Measurements from ENCODE around the gene MC3R.

The MC3R gene

GRCh38 chr20:56268536-56268935 lies 20.0 kb downstream of the MC3R start:
- no peak overlapping the region for H3K4me3 ChIP-seq (ENCODE audit: low read depth, low read length)
- DNase-seq (ENCODE audit: low read depth, low spot score): no peak
- in situ Hi-C loops (cut with HindIII; ENCODE audit: low sequenced_read_pairs): no loop called here
- TF ChIP-seq CTCF (IDR thresholded peaks at IDR 0.05; ENCODE audit: low read depth, low read length): no peak

GRCh38 chr20:56271974-56272373 lies 23.4 kb downstream of the MC3R start:
- H3K4me3 ChIP-seq (ENCODE audit: low read depth, low read length): no peak overlapping the region
- in situ Hi-C loops (cut with HindIII; ENCODE audit: low sequenced_read_pairs): no loop called here
- no peak for TF ChIP-seq CTCF (IDR thresholded peaks at IDR 0.05; ENCODE audit: low read depth, low read length)
- no peak for DNase-seq (ENCODE audit: low read depth, low spot score)

- DNase-seq (ENCODE audit: low read depth, low spot score): no peak
- H3K4me3 ChIP-seq (ENCODE audit: low read depth, low read length): no peak overlapping the region
- TF ChIP-seq CTCF (IDR thresholded peaks at IDR 0.05; ENCODE audit: low read depth, low read length): no peak
- in situ Hi-C loops (cut with HindIII; ENCODE audit: low sequenced_read_pairs): no loop called here
Measured at GRCh38 chr20:56273491-56273890, 25.0 kb downstream of the MC3R start.

- no peak for DNase-seq (ENCODE audit: low read depth, low spot score)
- in situ Hi-C loops (cut with HindIII; ENCODE audit: low sequenced_read_pairs): no loop called here
- no peak overlapping the region for H3K4me3 ChIP-seq (ENCODE audit: low read depth, low read length)
- TF ChIP-seq CTCF (IDR thresholded peaks at IDR 0.05; ENCODE audit: low read depth, low read length): no peak
Measured at GRCh38 chr20:56274156-56274555, 25.6 kb downstream of the MC3R start.

- no peak for TF ChIP-seq CTCF (IDR thresholded peaks at IDR 0.05; ENCODE audit: low read depth, low read length)
- in situ Hi-C loops (cut with HindIII; ENCODE audit: low sequenced_read_pairs): no loop called here
- no peak overlapping the region for H3K4me3 ChIP-seq (ENCODE audit: low read depth, low read length)
- no peak for DNase-seq (ENCODE audit: low read depth, low spot score)
Measured at GRCh38 chr20:56278196-56278595, 29.7 kb downstream of the MC3R start.

- in situ Hi-C loops (cut with HindIII; ENCODE audit: low sequenced_read_pairs): no loop called here
- no peak for TF ChIP-seq CTCF (IDR thresholded peaks at IDR 0.05; ENCODE audit: low read depth, low read length)
- no peak for DNase-seq (ENCODE audit: low read depth, low spot score)
- H3K4me3 ChIP-seq (ENCODE audit: low read depth, low read length): no peak overlapping the region
Measured at GRCh38 chr20:56285496-56285895, 37.0 kb downstream of the MC3R start.

- DNase-seq (ENCODE audit: low read depth, low spot score): no peak
- H3K4me3 ChIP-seq (ENCODE audit: low read depth, low read length): no peak overlapping the region
- in situ Hi-C loops (cut with HindIII; ENCODE audit: low sequenced_read_pairs): no loop called here
- no peak for TF ChIP-seq CTCF (IDR thresholded peaks at IDR 0.05; ENCODE audit: low read depth, low read length)
Measured at GRCh38 chr20:56289652-56290051, 41.1 kb downstream of the MC3R start.

Measured in astrocyte of the spinal cord (primary cell).